Muscle layer of duodenum (tissue), 2 donors: ENCODE results near the gene EYA3.

Experiments
- H3K27ac ChIP-seq: one replicate; pipeline ENCODE4 v1.7.0; 2013; ENCODE audit warnings: mild to moderate bottlenecking, low read length
- H3K27me3 ChIP-seq: one replicate; pipeline ENCODE4 v1.7.0; 2013; ENCODE audit warnings: low read depth, mild to moderate bottlenecking, control low read depth, low read length
- H3K36me3 ChIP-seq, 2 donors: one replicate each; pipeline ENCODE4 v1.7.0; 2013; ENCODE audit warnings: low read length in 2 of 2, control low read depth in 1 of 2, mild to moderate bottlenecking in 1 of 2; ENCODE audit not compliant: insufficient read depth in 2 of 2, control insufficient read depth in 1 of 2
- H3K4me1 ChIP-seq, 2 donors: one replicate each; pipeline ENCODE4 v1.7.0; 2013; ENCODE audit warnings: low read length in 2 of 2, mild to moderate bottlenecking in 2 of 2, control low read depth in 1 of 2, moderate library complexity in 1 of 2; ENCODE audit not compliant: insufficient read depth in 2 of 2, control insufficient read depth in 1 of 2
- H3K4me3 ChIP-seq, 2 donors: one replicate each; pipeline ENCODE4 v1.7.0; 2013; ENCODE audit warnings: low read length in 2 of 2, low read depth in 1 of 2, mild to moderate bottlenecking in 1 of 2
- H3K9me3 ChIP-seq, 2 donors: one replicate each; pipeline ENCODE4 v1.7.0; 2013; ENCODE audit warnings: low read length in 2 of 2, control low read depth in 1 of 2, mild to moderate bottlenecking in 1 of 2; ENCODE audit not compliant: control insufficient read depth in 1 of 2
- donor health status: healthy.

The EYA3 gene

DNA sequence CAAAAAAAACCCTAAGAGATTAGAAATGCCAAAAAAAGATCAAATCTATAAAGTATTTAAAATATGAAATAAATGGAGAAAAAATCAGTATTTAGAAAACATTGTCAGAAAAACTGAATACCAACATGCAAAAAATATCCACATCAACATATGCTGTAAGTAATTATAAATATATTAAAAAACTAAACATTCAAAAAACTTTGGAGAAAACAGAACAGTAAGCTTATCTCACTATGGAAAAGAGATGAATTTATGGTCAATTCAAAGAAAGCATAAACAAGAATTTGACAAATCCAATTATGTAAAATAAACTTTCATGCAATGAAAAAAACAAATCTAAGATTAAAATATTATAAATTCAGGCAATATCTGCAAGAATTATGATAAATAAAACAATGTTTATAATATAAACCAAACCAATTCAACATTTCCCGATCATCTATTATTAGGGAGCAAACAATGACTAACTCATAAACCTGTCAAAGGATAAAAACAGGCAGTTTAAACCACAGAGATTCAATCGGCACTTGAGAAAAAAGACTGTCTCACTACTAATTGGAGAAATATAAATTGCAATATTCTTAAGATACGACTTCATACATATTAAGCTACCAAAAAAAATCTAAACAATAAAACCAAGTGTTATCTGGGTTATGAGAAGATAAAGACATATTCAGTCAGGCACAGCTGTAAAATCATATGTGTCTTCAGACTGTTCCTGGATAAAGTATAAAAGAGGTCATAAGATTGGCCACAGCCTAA is 21.8 kb downstream of the EYA3 start:
- Histone ChIP-seq H3K36me3 (no peaks in the 10 kb centered on the region), H3K27ac (no peak overlapping the region), H3K9me3 (no peaks in the 10 kb centered on the region), H3K4me3 (no peak overlapping the region), H3K4me1 (peaks cover 4% of the 10 kb centered on the region in 2 donors), H3K27me3 (no peaks in the 10 kb centered on the region)

DNA sequence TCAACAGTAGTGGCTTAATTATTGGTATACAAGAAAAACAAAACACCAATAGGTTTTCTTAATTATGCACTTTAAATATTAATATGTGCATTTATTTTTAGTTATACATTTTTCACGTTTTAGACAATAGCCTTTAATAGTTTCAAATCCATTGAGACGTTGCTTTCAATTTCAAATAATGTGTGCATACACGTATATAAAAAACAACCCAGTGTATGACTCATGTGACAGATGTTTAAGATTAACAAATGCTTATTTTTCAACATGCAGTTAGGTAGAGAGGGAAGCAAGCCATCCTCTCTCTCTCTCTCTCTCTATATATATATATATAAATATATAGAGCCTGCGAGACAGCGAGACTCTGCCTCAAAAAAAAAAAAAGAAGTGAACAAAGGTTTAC is 24.3 kb downstream of the EYA3 start:
- no peaks in the 10 kb centered on the region for H3K27me3 ChIP-seq
- H3K4me1 ChIP-seq = peaks cover 4% of the 10 kb centered on the region in 2 donors
- H3K4me3 ChIP-seq = no peak overlapping the region
- no peaks in the 10 kb centered on the region for H3K9me3 ChIP-seq
- no peaks in the 10 kb centered on the region for H3K36me3 ChIP-seq
- H3K27ac ChIP-seq = no peak overlapping the region

DNA sequence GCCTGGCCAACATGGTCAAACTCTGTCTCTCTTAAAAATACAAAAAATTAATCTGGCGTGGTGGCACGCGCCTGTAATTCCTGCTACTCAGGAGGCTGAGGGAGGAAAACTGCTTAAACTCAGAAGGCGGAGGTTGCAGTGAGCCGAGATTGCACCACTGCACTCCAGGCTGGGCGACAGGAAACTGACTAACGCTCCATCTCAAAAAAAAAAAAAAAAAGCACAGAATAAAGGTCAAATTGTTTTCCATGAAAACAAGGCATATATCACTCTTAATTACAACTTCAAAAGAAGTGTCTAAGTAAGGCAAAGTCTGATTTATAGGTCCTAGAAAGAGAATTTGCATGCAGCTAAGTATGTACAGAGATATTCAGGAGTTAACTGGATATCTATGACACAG is 25.6 kb downstream of the EYA3 start:
- Histone ChIP-seq H3K4me3 (no peak overlapping the region), H3K27me3 (no peaks in the 10 kb centered on the region), H3K4me1 (peaks cover 4% of the 10 kb centered on the region in 2 donors), H3K36me3 (no peaks in the 10 kb centered on the region), H3K9me3 (no peaks in the 10 kb centered on the region), H3K27ac (no peak overlapping the region)

DNA sequence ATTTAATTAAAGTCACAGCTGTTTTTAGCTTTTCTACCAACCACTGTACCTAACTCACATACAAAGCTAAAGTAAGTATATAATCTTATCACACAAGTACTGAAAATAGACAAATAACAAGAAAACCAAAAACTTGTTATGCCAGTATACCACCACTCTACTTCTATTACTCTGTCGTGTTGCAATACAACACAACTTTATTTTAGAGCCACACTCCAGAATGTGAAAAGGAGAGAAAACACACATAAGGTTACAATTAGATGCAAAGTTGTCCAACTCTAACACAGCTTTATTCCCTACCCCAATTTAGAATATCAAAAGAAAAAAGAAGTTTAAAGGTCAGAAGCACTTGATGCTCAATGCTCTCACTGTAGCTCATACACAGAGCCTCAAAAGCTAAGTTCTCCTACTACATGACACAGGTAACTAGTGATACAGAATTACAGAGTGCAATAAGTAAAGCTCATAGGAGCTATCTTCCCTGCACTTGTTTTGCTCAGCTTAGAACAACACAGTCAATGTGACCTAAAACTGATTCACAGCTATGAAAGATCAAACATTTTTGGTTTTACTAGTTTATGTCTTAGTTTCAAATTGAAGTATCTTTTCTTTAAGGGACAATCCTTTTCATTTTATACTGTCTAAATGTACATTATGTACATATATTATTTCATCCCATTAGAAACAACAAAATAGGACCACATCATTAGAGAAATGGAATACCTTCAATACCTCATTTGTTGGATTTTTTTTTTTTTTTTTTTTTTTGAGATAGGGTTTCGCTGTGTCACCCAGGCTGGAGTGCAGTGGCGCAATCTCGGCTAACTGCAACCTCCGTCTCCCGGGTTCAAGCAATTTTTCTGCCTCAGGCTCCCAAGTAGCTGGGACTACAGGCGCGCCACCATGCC is 29.2 kb downstream of the EYA3 start:
- Histone ChIP-seq H3K4me3 (no peak overlapping the region), H3K9me3 (no peaks in the 10 kb centered on the region)

DNA sequence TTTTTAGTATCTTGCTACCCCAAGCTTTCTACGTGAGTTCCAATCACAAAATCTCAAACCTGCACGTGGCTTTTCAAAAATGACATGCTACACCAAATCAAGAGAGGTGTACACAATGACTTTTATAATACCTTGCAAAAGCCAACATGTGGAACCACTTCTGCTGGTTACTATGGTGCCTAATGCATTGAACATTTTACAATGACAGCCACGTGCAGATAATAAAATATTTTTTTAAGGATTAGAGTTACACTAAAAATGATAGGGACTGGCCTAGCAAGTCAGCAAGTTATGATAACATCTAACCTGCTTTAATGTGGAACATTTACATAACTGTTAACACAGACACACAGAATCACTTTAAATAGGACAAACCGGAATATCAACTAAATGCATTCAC is 30.2 kb downstream of the EYA3 start:
- H3K27me3 ChIP-seq = no peaks in the 10 kb centered on the region
- H3K4me1 ChIP-seq = no peaks in the 10 kb centered on the region
- no peaks in the 10 kb centered on the region for H3K9me3 ChIP-seq
- H3K36me3 ChIP-seq = no peaks in the 10 kb centered on the region
- H3K27ac ChIP-seq = no peak overlapping the region
- H3K4me3 ChIP-seq = no peak overlapping the region

More for the DNA sequence above, 29.2 kb downstream of the EYA3 start:
- Histone ChIP-seq H3K36me3 (no peaks in the 10 kb centered on the region), H3K27me3 (no peaks in the 10 kb centered on the region), H3K27ac (no peak overlapping the region), H3K4me1 (no peaks in the 10 kb centered on the region)

DNA sequence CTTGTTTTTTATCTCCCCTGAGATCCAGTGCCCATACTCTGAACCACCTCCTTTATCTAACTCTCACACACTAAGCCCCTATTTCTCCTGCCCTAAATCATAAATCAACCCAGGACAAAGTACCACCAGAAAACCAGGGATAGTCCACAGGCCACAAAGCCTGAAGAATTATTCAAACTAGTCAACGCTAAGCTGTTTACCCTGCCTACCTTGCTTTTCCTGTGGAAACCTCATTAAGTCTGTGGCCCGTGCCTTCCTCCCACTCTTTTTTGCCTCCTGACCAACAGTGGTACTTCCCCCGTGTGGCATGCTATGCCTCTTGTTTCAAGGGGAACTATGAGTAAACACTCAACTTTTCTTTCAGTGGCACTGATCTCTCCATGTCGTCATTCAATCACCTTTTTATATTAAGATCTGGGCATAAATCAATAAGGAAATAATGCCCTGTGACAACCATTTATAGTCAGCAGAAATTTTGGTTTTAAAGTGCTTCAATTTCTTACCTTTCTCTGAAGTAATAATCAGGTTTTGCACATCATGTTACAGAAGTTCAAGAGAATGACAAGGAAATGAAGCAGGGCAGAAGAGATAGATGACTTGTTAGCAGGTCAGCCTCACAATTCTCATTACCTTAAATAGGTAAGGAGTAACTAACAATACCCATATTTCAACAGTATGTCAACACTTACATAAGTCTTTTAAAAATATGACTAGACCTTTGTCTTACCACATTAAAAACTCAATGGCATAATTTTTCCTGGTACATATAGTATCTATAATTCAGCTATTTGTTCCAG is 32.1 kb downstream of the EYA3 start:
- Histone ChIP-seq H3K4me3 (no peak overlapping the region), H3K4me1 (no peaks in the 10 kb centered on the region), H3K27ac (no peak overlapping the region), H3K9me3 (no peaks in the 10 kb centered on the region), H3K36me3 (no peaks in the 10 kb centered on the region), H3K27me3 (no peaks in the 10 kb centered on the region)

DNA sequence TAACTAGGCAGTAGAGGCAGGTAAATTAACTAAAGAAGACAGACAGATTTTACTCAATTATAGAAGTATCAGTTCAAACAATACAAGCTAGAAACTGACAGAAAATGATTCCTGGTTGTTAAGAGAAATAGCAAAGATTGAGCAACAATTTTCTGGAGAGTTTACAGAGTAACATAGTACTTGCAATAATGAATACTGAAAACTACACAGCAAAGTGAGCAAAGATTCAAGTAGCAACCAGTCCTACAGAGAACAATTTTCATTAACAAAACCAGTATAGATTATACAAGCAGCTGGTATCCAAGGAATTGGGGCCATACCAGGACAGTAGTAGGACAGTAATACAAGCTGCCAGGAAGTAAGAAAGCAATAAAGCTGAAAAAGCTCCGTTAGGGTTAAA is 37.6 kb downstream of the EYA3 start:
- Histone ChIP-seq H3K4me3 (no peak overlapping the region), H3K27me3 (no peaks in the 10 kb centered on the region), H3K4me1 (no peaks in the 10 kb centered on the region), H3K9me3 (no peaks in the 10 kb centered on the region), H3K36me3 (peaks cover 4 to 25% of the 10 kb centered on the region in 2 donors), H3K27ac (no peak overlapping the region)

DNA sequence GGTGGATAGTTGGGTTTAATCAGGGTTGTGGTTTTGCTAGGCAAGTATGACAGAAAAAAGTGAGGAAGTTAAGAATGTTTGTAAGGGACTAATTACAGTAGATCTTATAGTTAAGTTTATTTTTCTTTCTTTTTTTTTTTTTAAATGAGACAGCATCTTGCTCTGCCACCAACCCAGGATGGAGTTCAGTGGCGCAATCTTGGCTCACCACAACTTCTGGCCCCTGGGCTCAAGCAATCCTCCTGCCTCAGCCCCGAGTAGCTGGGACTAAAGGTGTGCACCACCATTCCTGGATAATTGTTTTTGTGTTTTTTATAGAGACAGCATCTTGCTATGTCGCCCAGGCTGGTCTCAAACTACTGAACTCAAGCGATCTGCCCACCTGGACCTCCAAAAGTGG is 41.7 kb downstream of the EYA3 start:
- H3K27me3 ChIP-seq = no peaks in the 10 kb centered on the region
- H3K27ac ChIP-seq = no peak overlapping the region
- H3K4me3 ChIP-seq = no peak overlapping the region
- H3K9me3 ChIP-seq = no peaks in the 10 kb centered on the region
- H3K36me3 ChIP-seq = peaks cover 9 to 25% of the 10 kb centered on the region in 2 donors
- H3K4me1 ChIP-seq = no peaks in the 10 kb centered on the region

DNA sequence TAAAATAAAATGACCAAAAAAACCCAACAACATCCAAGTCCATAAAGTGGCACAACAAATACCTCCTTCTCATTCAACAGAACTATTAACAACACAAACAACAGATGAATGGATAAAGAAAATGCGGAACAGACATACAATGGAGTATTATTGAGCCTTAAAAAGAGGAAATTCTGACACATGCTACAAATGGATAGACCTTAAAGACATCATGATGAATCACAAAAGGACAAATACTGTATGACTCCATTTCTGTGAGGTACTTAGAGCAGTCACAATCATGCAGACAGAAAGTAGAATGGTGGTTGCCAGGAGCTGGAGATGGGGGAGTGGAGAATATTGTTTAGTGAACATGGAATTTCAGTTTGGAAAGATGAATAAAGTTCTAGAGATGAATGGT is 42.6 kb downstream of the EYA3 start:
- H3K36me3 ChIP-seq = peaks cover 9 to 27% of the 10 kb centered on the region in 2 donors
- no peak overlapping the region for H3K27ac ChIP-seq
- no peaks in the 10 kb centered on the region for H3K4me1 ChIP-seq

DNA sequence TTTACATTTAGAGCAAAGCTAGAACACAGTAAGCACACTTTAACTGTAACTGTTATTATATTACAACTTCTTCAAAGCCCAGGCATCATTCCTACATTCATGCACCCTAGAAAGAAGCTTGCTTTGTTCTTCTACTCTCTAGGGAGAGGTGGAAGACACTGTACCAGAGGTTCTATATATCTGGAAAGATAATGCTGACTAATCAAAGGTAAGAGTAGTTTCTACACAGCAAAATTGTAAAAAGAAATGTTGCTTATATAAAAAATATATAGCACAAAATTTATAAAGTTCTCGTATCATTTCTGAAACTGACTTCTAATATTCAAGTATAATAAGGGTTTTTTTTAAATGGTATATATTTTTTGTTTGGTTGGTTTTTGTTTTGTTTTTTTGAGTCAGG is 44.0 kb downstream of the EYA3 start:
- Histone ChIP-seq H3K9me3 (no peaks in the 10 kb centered on the region), H3K4me3 (no peak overlapping the region), H3K27ac (no peak overlapping the region), H3K4me1 (no peaks in the 10 kb centered on the region), H3K36me3 (peaks cover 10 to 33% of the 10 kb centered on the region in 2 donors), H3K27me3 (no peaks in the 10 kb centered on the region)

More for the DNA sequence above, 42.6 kb downstream of the EYA3 start:
- Histone ChIP-seq H3K4me3 (no peak overlapping the region), H3K9me3 (no peaks in the 10 kb centered on the region), H3K27me3 (no peaks in the 10 kb centered on the region)

DNA sequence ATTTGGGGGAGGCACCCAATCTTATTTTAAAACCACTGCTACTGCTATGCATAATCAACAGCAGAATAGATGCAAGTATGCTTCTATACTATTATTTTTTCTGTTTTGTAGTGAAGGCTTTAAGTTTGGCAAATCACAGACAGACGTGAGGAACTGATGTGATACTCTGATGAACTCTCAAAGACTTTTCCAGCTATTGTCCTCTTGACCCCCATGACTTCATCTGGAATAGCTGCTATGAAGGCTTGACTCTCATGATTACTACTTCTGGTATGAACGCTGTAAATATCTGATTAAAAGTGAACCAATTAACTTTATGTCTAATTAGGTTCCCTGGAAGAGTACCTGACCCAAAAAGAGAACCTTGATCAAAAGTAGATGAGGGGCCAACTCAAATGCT is 49.1 kb downstream of the EYA3 start:
- Histone ChIP-seq H3K27ac (no peak overlapping the region), H3K36me3 (peaks cover 12 to 15% of the 10 kb centered on the region in 2 donors), H3K4me3 (no peak overlapping the region), H3K9me3 (no peaks in the 10 kb centered on the region), H3K27me3 (no peaks in the 10 kb centered on the region), H3K4me1 (no peaks in the 10 kb centered on the region)
